ENCODE measurements around the gene IGSF8. TPM values are rescaled to one million over a fixed set of nuclear protein-coding genes. Genes with fewer than 3 reads are reported as not detected.

The IGSF8 gene
- total RNA-seq, 1 donor from 2014 or later = 25.3 TPM

GRCh38 chr1:160092366-160093068 lies 5.9 kb downstream of the IGSF8 start:
- no peaks in the 10 kb centered on the region for H3K9me3 Mint-ChIP-seq (ENCODE audit: low read depth)
- TF ChIP-seq CTCF (IDR thresholded peaks at IDR 0.05) = no peak
- H3K27ac Mint-ChIP-seq (ENCODE audit: unreplicated experiment) = no peak overlapping the region
- H3K27me3 Mint-ChIP-seq (ENCODE audit: low read depth) = no peaks in the 10 kb centered on the region
- H3K36me3 Mint-ChIP-seq (ENCODE audit: low read depth) = peaks cover 5% of the 10 kb centered on the region
- peaks cover 4% of the 10 kb centered on the region for H3K4me1 Mint-ChIP-seq (ENCODE audit: low read depth)
- H3K4me3 Mint-ChIP-seq (ENCODE audit: unreplicated experiment) = no peak overlapping the region
- DNase-seq (ENCODE audit: low spot score) = no peak

- Mint-ChIP-seq H3K4me3 (ENCODE audit: unreplicated experiment) (no peak overlapping the region), H3K36me3 (ENCODE audit: low read depth) (peaks cover 7% of the 10 kb centered on the region), H3K9me3 (ENCODE audit: low read depth) (no peaks in the 10 kb centered on the region), H3K27me3 (ENCODE audit: low read depth) (no peaks in the 10 kb centered on the region), H3K4me1 (ENCODE audit: low read depth) (no peaks in the 10 kb centered on the region), H3K27ac (ENCODE audit: unreplicated experiment) (no peak overlapping the region)
- DNase-seq (ENCODE audit: low spot score) = no peak
- no peak for TF ChIP-seq CTCF (IDR thresholded peaks at IDR 0.05)
Measured at GRCh38 chr1:160091666-160092223, 6.7 kb downstream of the IGSF8 start.

GRCh38 chr1:160090760-160091159 lies 7.7 kb downstream of the IGSF8 start:
- peaks cover 7% of the 10 kb centered on the region for H3K36me3 Mint-ChIP-seq (ENCODE audit: low read depth)

GRCh38 chr1:160089883-160090282 lies 8.5 kb downstream of the IGSF8 start:
- Mint-ChIP-seq H3K27ac (ENCODE audit: unreplicated experiment) (no peak overlapping the region), H3K4me1 (ENCODE audit: low read depth) (peaks cover 3% of the 10 kb centered on the region), H3K9me3 (ENCODE audit: low read depth) (no peaks in the 10 kb centered on the region), H3K36me3 (ENCODE audit: low read depth) (peaks cover 7% of the 10 kb centered on the region), H3K27me3 (ENCODE audit: low read depth) (no peaks in the 10 kb centered on the region), H3K4me3 (ENCODE audit: unreplicated experiment) (no peak overlapping the region)
- no peak for DNase-seq (ENCODE audit: low spot score)
- TF ChIP-seq CTCF (IDR thresholded peaks at IDR 0.05) = no peak

More at GRCh38 chr1:160090760-160091159, 7.7 kb downstream of the IGSF8 start:
- H3K9me3 Mint-ChIP-seq (ENCODE audit: low read depth) = no peaks in the 10 kb centered on the region
- peaks cover 1% of the 10 kb centered on the region for H3K4me1 Mint-ChIP-seq (ENCODE audit: low read depth)
- DNase-seq (ENCODE audit: low spot score) = no peak
- no peaks in the 10 kb centered on the region for H3K27me3 Mint-ChIP-seq (ENCODE audit: low read depth)
- H3K4me3 Mint-ChIP-seq (ENCODE audit: unreplicated experiment) = no peak overlapping the region
- no peak for TF ChIP-seq CTCF (IDR thresholded peaks at IDR 0.05)
- H3K27ac Mint-ChIP-seq (ENCODE audit: unreplicated experiment) = no peak overlapping the region

GRCh38 chr1:160087118-160087662 lies 11.2 kb downstream of the IGSF8 start:
- Mint-ChIP-seq H3K9me3 (ENCODE audit: low read depth) (no peaks in the 10 kb centered on the region), H3K4me1 (ENCODE audit: low read depth) (peaks cover 3% of the 10 kb centered on the region), H3K27ac (ENCODE audit: unreplicated experiment) (no peak overlapping the region), H3K36me3 (ENCODE audit: low read depth) (peaks cover 7% of the 10 kb centered on the region), H3K4me3 (ENCODE audit: unreplicated experiment) (no peak overlapping the region), H3K27me3 (ENCODE audit: low read depth) (peaks cover 12% of the 10 kb centered on the region)
- no peak for DNase-seq (ENCODE audit: low spot score)
- no peak for TF ChIP-seq CTCF (IDR thresholded peaks at IDR 0.05)

Measured in chondrocyte (in vitro differentiated cells).